ENCODE measurements around the gene TUB.
A peak's percentile ranks its signal among the peaks of the same experiment; 100 is the strongest.

The TUB gene

GRCh38 chr11:8034604-8035190, 46.3 kb upstream of the TUB start:
- H3K9me3 ChIP-seq (ENCODE audit: control insufficient read depth, insufficient read depth, low read depth, low read length): no peaks in the 10 kb centered on the region
- POLR2A ChIA-PET: no interaction called here

GRCh38 chr11:8035200-8035855, 45.7 kb upstream of the TUB start:
- Histone ChIP-seq H3K9me3 (ENCODE audit: control insufficient read depth, insufficient read depth, low read depth, low read length) (no peaks in the 10 kb centered on the region), H3K4me3 (ENCODE audit: low read depth, low read length) (no peak overlapping the region), H3K36me3 (ENCODE audit: control insufficient read depth in 2 of 2, insufficient read depth in 1 of 2, low read length in 2 of 2) (no peaks in the 10 kb centered on the region), H3K27ac (ENCODE audit: extremely low read depth, low read depth, low read length) (no peak overlapping the region), H3K4me1 (ENCODE audit: control insufficient read depth, insufficient read depth, low read length) (no peaks in the 10 kb centered on the region)
- ChIA-PET POLR2A (no interaction called here), CTCF (interaction anchor here (1.4 to 13.7 kb wide), 9 partner anchors 10 to 59 kb away, joined by 3 to 374 read pairs (median 25); no protein-coding TSS in a partner anchor)
- no peak for TF ChIP-seq ZNF133 (tag by site-specific recombination; IDR thresholded peaks at IDR 0.05)
- TF ChIP-seq ZIC2 (tag by site-specific recombination; IDR thresholded peaks at IDR 0.05): peak; percentile 74

More at GRCh38 chr11:8034604-8035190, 46.3 kb upstream of the TUB start:
- CTCF ChIA-PET: interaction anchor here (0.7 to 13.7 kb wide), 11 partner anchors 10 to 60 kb away, joined by 3 to 374 read pairs (median 25); no protein-coding TSS in a partner anchor
- Histone ChIP-seq H3K27ac (ENCODE audit: extremely low read depth, low read depth, low read length) (no peak overlapping the region), H3K4me1 (ENCODE audit: control insufficient read depth, insufficient read depth, low read length) (no peaks in the 10 kb centered on the region), H3K4me3 (ENCODE audit: low read depth, low read length) (no peak overlapping the region), H3K36me3 (ENCODE audit: control insufficient read depth in 2 of 2, insufficient read depth in 1 of 2, low read length in 2 of 2) (no peaks in the 10 kb centered on the region)
- no peak for TF ChIP-seq ZNF132 (tag by site-specific recombination; IDR thresholded peaks at IDR 0.05; ENCODE audit: borderline replicate concordance)
- TF ChIP-seq ZNF248 (tag by site-specific recombination; IDR thresholded peaks at IDR 0.05): no peak
- TF ChIP-seq KLF9 (tag by site-specific recombination; IDR thresholded peaks at IDR 0.05; ENCODE audit: low read depth): no peak
- no peak for TF ChIP-seq ZNF24 (tag by site-specific recombination; IDR thresholded peaks at IDR 0.05)
- TF ChIP-seq ZNF311 (tag by site-specific recombination; IDR thresholded peaks at IDR 0.05; ENCODE audit: borderline replicate concordance): no peak

DNA sequence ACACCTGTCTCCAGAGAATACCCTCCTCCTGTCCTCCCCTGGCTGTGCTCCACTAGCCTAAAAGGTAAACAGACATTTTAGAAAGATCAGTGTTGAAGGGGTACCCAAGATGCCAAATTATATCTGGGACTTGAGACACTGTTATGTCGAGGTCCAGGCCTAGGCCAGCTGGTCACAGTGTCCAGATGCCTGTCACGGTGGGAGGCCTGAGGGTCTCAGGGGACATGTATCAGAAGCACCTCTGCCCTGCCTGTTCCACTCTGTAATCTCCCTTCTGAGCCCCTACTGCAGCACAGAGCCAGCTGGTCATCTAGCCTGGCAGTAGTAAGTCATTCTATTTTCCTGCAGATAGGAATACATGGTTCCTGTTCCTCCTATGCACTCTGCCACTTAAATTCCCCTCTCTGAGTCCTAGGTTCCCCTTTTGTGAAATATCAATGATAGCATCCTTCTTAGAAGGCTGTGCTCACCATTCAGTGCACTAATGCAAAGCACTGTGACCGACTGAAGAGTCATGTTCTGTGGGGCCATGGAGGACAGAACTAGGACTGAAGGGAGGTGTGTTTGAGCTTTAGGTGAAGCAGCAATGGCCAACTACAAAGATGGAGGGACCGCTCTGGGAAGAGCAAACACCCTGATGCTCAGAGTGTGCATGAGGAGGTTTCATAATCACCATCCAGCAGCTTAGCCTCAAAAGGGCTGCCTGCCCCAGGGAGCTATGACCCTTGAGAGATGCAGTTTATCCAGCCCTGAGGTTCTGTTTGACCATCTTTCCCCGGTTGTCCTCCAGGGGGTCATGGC, 44.8 kb upstream of the TUB start:
- Histone ChIP-seq H3K36me3 (ENCODE audit: control insufficient read depth in 2 of 2, insufficient read depth in 1 of 2, low read length in 2 of 2) (no peaks in the 10 kb centered on the region), H3K27ac (ENCODE audit: extremely low read depth, low read depth, low read length) (no peak overlapping the region), H3K9me3 (ENCODE audit: control insufficient read depth, insufficient read depth, low read depth, low read length) (no peaks in the 10 kb centered on the region), H3K4me3 (ENCODE audit: low read depth, low read length) (no peak overlapping the region), H3K4me1 (ENCODE audit: control insufficient read depth, insufficient read depth, low read length) (no peaks in the 10 kb centered on the region)
- CTCF ChIA-PET: interaction anchor here (1.3 to 13.7 kb wide), 3 partner anchors 17 to 58 kb away, joined by 5 to 374 read pairs (median 5); no protein-coding TSS in a partner anchor
- POLR2A ChIA-PET: no interaction called here
- TF ChIP-seq ZNF302 (tag by site-specific recombination; IDR thresholded peaks at IDR 0.05; ENCODE audit: low read depth) (no peak), ZNF792 (tag by site-specific recombination; IDR thresholded peaks at IDR 0.05) (no peak), HOXA7 (CRISPR knock-in tag; IDR thresholded peaks at IDR 0.05; ENCODE audit: borderline replicate concordance) (no peak), ZNF473 (tag by site-specific recombination; IDR thresholded peaks at IDR 0.05) (no peak), ZNF660 (tag by site-specific recombination; IDR thresholded peaks at IDR 0.05) (no peak), ZNF157 (tag by site-specific recombination; IDR thresholded peaks at IDR 0.05) (no peak), ZNF146 (tag by site-specific recombination; IDR thresholded peaks at IDR 0.05) (no peak), MYNN (tag by site-specific recombination; IDR thresholded peaks at IDR 0.05; ENCODE audit: borderline replicate concordance) (no peak), MEIS1 (CRISPR knock-in tag; IDR thresholded peaks at IDR 0.05; ENCODE audit: borderline replicate concordance) (no peak), ZNF501 (tag by site-specific recombination; IDR thresholded peaks at IDR 0.05) (no peak), ZNF184 (tag by site-specific recombination; IDR thresholded peaks at IDR 0.05) (no peak), ELK4 (IDR thresholded peaks at IDR 0.05; ENCODE audit: borderline replicate concordance, low read depth, low read length) (no peak), BCL6B (tag by site-specific recombination; IDR thresholded peaks at IDR 0.05) (no peak), ZNF391 (tag by site-specific recombination; IDR thresholded peaks at IDR 0.05; ENCODE audit: borderline replicate concordance, low read depth) (no peak), ZNF777 (tag by site-specific recombination; IDR thresholded peaks at IDR 0.05; ENCODE audit: borderline replicate concordance) (no peak)
- TF ChIP-seq, protein P1, sequence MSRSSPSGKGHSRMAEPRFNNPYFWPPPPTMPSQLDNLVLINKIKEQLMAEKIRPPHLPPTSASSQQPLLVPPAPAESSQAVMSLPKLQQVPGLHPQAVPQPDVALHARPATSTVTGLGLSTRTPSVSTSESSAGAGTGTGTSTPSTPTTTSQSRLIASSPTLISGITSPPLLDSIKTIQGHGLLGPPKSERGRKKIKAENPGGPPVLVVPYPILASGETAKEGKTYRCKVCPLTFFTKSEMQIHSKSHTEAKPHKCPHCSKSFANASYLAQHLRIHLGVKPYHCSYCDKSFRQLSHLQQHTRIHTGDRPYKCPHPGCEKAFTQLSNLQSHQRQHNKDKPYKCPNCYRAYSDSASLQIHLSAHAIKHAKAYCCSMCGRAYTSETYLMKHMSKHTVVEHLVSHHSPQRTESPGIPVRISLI (tag by site-specific recombination; IDR thresholded peaks at IDR 0.05): no peak
- TF ChIP-seq, protein P2, sequence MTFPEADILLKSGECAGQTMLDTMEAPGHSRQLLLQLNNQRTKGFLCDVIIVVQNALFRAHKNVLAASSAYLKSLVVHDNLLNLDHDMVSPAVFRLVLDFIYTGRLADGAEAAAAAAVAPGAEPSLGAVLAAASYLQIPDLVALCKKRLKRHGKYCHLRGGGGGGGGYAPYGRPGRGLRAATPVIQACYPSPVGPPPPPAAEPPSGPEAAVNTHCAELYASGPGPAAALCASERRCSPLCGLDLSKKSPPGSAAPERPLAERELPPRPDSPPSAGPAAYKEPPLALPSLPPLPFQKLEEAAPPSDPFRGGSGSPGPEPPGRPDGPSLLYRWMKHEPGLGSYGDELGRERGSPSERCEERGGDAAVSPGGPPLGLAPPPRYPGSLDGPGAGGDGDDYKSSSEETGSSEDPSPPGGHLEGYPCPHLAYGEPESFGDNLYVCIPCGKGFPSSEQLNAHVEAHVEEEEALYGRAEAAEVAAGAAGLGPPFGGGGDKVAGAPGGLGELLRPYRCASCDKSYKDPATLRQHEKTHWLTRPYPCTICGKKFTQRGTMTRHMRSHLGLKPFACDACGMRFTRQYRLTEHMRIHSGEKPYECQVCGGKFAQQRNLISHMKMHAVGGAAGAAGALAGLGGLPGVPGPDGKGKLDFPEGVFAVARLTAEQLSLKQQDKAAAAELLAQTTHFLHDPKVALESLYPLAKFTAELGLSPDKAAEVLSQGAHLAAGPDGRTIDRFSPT (tag by site-specific recombination; IDR thresholded peaks at IDR 0.05): no peak
